ENCODE results near the gene ADGRL2.

- no peak for TF ChIP-seq FOS (IDR thresholded peaks at IDR 0.05; ENCODE audit: low read depth, low read length)
- TF ChIP-seq, protein P1, sequence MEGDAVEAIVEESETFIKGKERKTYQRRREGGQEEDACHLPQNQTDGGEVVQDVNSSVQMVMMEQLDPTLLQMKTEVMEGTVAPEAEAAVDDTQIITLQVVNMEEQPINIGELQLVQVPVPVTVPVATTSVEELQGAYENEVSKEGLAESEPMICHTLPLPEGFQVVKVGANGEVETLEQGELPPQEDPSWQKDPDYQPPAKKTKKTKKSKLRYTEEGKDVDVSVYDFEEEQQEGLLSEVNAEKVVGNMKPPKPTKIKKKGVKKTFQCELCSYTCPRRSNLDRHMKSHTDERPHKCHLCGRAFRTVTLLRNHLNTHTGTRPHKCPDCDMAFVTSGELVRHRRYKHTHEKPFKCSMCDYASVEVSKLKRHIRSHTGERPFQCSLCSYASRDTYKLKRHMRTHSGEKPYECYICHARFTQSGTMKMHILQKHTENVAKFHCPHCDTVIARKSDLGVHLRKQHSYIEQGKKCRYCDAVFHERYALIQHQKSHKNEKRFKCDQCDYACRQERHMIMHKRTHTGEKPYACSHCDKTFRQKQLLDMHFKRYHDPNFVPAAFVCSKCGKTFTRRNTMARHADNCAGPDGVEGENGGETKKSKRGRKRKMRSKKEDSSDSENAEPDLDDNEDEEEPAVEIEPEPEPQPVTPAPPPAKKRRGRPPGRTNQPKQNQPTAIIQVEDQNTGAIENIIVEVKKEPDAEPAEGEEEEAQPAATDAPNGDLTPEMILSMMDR (conservative IDR thresholded peaks at IDR 0.05; ENCODE audit: low read depth, low read length): no peak
Measured at GRCh38 chr1:81832573-81832972, 31.8 kb downstream of the ADGRL2 start.

All from IMR-90 (cell line).